ENCODE data around the gene GRIN2A.

GRIN2A gene

DNA sequence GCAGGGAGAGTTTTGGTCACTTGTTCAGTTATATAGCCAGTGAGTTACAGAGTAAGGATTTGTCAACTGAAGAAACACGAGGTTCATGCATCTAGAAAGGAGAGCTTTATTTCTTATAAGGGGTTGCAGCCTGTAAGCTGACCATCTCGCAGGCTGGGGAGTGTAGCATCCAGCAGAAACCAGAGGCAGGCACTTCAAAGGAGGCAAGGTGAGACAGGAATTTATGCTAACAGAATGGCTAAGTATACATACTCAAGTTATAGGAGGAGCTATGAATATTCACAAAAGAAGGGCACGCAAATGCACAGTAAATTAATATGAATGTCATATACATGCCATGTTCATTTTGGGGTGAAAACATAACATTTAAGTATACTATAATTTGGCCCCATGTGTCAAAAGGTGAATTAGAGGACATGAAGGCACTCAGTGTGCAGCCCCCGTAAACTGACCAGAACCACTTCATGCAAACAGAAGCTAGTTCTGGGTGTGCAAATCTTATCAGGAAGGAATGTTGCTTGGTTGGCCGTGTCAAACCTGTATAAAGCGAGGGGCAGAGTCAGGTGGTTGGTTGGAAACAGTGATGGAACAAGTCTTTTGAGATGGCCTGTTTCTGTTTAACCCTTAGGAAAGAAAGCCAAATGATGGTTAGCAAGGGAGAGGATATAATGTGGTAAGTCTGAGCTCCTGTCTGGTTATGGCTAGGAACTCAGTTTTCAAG lies 97.0 kb downstream of the GRIN2A start:
- DNase-seq: no peak

DNA sequence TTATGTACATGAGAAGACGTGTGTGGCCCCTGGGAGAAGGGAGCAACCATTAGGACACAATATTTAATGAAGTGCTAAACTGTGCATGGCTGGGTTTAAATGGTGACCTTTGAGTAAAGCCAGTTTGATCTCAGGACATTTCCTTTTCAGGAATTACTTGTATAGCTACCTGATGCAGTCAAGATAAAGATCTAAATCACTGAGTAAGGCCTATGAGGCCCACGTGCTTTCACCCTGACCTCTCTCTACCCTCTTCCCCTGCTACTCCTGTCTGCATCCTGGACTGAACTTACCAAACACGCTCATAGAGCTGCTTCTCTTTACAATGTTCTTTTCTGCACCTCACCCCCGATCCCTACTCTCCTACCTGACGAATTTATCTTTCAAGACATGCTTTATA lies 98.9 kb downstream of the GRIN2A start:
- no peak for DNase-seq

DNA sequence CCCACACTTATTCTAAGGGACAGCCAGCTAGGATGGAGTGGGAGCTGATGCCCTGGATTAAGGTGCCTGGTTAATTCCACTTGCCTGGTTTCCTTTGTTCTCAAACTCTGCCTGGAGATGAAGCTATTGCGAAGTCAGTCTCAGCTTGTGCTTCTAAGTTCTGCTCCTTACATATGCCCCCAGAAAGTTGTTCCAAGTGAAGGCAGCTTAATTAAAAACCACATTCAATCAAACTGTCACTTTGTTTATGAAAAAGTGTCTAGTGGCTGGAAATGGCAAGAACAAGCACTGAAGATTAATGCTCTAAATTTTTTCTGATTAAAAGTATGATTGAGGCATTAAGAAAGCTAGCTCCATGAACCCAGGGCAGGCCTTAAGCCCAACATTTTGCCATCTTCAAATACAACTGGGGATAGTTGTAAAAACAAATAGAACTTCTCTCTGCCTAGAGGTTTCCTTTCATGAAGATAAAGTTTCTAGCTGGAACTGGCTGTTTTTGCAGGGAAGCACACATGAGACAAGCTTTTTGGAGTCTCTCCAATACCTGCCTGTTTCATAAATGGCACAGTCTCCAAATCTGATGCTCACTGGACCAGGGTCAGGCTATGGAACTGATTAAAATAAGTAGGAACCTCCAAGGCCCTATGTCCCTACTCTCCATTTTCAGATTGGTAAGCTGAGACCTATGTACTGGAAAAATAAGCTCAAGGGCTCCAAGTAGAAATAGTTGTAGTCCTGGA lies 100.9 kb downstream of the GRIN2A start:
- peak in 1 of 14 donors; percentile 63 for DNase-seq

DNA sequence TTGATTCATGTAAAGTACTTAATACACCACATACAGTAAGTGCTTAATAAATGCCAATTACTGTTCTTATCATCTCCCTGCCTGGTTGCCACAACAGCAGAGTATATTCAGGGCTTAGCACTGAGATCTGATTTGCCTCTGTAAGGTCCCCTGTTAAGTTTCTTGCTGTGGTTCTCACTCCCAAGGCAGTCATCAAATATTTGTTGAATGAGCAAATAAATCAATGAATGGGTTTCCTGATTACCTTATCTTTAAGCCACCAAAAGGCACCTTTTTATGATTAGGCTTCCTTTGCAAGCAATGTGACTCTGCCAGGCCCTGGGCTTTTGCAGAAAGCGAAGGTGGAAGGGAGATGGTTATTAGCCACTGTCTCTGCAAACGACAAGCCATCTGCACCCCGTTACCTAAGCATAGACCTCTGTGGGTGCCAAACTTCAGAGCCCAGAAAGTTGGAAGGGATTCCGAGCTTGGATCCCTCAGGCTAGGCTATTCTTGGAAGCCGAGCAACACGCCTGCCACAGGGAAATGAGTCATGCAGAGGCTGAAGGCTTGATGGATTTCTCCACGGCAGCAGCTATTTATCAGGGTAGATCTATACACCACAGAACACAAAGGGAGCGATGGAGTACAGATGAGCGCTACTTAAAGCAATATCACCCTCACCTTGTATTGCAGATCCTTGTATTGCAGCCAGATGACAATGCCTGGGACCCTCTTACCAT lies 102.0 kb downstream of the GRIN2A start:
- peak in 8 of 14 donors; percentile 5 to 95 (median 14) for DNase-seq

DNA sequence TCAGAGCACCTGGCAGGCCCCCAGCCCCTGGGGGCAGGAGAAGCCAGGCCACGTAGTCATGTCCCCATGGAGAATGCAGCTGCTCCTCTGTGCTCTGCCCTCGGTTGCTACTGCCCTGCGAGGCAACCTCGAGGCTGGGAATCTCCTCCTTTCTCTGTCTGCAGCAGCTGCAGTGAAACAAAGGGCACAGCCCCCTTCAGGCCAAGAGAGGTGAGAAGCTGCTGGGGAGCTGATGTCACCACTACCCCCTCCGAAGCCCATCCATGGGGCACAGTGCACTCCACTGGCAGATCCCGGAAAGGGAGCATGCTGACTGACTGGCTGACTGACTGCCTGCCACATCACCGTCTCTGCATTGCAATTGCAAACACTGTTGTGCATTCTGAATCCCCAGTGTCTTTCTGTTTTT lies 103.7 kb downstream of the GRIN2A start:
- DNase-seq: peak in 3 of 14 donors; percentile 0 to 22 (median 22)

DNA sequence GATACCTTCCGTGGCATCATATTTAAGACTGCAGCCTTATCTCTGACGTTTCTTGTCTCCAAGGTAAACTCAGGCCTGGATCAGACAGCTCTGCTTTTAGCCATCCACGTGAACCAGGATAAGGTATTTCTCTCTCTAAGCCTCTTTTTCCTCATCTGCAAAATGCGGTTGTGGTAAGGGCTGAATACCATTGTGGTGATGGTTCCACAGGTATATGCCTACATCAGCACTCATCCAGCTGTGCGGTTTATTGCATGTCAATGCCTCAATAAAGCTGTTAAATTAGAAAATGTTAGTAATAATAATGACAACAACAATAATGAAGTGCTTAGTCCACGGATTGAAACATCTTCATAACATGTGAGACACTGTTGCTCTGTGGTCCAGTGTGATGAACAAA lies 104.4 kb downstream of the GRIN2A start:
- DNase-seq: no peak

DNA sequence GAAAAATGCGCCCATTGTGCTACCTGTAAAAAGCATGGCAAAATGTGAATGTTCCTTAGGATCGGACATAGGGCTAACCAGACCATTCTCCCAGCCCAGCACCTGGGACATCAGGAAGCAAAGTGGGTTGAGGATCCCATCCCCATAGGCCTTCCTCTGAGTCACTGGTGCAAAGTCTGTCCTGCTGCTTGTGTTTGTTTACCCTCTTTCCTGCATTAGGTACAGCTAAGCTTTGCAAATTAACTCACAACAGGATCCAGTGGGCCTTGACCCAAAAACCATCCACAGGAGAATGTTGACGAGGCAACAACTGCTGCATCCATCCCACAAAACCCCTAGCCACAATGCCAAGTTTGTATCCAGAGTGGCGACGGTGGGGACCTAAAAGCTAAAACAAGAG lies 106.2 kb downstream of the GRIN2A start:
- DNase-seq: no peak

DNA sequence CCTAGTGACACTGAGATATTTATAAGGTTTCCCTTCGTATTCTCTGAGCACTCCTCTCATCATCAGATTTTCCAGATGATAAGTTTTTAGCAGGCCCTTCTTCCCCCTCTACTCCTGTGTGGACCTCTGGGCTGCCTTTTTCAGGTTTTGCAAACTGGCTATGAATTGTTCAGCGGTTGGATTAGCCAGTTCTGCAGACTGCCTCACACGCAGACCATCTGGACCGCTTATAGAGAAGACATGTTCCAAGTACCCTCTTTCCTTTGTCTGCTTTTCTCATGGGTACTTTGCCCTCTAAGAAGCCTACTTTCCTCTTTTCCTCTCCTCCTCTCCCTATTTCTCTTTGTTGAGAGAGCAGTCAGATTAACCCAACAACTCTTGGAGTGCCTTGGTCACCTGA lies 111.6 kb downstream of the GRIN2A start:
- DNase-seq: peak in 1 of 14 donors; percentile 43

DNA sequence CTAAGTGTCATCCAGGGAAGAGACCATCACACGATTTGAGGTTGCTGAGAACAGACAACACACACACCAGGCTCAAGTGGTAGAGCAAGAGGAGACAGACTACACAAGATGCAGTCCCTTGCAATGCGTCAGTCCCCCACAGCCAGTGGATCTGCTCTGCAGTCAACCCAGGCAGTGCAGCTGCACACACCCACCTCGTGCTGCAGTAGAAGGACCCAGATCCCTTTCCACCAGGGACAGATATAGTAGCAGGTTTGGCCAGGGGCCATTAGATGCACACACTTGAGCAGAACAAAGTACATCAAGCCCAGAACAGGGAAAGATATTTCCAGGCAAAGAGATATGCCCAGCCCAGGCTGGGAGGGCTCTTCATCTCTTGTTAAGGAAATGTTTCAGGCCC lies 112.9 kb downstream of the GRIN2A start:
- no peak for DNase-seq

DNA sequence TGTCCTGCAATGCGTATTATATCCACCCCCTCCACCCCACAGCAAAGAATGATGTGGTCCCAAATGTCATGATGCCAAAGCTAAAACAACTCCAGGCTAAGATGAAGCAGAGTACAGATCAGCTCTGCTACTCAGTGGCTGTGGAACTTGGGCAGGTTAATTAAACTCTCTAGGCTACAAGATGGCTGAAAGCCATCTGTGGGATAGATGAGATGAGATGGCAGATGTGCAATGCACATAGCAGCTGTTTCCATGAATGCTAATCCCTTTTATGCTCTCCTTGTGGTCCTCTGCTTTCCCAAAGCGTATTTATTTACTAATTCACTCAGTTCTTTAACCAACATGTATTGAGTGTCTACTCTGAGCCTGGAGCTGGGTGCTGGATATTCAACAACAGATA lies 114.4 kb downstream of the GRIN2A start:
- no peak for DNase-seq

DNA sequence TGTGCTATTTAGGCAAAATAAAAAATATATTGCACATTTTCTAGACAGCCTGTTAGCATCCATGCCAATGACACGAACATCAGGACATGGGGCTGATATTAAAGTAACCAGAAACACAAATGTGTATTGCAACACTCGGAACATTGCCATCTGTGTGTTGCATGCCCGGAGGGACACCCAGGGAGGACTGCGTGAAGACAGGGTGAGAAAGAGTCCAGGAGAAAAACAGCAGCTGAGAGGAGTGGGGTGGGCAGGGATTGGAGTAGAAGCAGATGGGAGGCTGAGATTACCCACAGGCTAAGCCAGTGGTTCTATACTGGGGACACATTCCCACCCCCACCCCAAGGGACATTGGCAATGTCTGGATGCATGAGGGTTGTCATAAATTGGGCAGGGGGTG lies 114.8 kb downstream of the GRIN2A start:
- no peak for DNase-seq

DNA sequence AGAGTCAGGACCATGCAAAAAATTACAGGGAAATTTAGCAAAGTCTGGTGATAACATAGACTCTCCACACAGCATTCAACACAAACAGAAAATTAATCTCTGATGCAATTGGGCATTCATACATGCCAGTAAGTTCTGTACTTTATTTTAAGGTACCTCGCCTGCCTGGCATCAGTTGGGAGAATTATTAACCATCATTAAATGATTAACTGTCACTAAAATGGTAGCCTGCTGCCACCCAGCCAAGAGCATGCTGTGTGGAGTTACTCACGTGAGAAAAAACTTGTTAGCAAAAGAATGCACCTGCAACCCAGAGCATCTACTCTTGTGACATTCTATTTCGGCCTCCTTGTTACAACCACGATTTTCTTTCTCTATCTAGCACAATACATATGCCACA lies 117.2 kb downstream of the GRIN2A start:
- no peak for DNase-seq

DNA sequence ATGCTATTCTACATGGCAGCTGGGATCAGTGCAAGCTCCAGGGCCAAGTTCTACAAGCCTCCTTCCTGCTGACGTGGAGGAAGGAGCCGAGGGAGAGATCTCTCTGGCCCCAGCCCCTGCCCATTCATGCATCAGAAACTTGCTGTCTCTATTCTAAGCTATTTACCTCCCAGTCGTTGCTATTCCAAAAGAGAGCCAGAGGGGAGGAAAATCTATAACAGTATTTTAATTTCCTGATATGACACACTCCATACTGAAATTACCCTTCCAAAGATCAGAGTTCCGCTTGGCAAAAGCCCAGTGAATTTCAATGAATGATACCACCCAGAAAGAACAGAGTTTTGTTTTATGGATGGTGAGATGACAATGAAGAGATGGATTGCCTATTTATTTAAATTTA lies 133.4 kb downstream of the GRIN2A start:
- no peak for DNase-seq

DNA sequence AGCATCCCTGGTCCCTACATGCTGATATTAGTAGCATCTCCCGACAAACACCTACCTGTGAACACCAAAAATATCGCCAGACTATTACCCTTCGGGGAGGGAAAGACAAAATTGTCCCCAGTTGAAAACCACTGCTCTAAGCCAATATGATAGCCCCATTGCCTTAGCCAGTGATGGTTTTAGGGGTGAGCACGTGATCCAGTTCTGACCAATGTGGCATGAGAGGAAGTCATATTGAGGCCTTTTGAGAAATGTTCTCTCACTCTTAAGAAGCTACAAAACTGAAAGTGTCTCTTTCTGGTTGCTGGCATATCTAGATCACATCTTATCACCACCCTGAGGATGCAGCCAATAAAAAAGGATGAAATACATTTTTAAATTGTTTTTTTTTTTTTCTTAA lies 136.3 kb downstream of the GRIN2A start:
- no peak for DNase-seq

DNA sequence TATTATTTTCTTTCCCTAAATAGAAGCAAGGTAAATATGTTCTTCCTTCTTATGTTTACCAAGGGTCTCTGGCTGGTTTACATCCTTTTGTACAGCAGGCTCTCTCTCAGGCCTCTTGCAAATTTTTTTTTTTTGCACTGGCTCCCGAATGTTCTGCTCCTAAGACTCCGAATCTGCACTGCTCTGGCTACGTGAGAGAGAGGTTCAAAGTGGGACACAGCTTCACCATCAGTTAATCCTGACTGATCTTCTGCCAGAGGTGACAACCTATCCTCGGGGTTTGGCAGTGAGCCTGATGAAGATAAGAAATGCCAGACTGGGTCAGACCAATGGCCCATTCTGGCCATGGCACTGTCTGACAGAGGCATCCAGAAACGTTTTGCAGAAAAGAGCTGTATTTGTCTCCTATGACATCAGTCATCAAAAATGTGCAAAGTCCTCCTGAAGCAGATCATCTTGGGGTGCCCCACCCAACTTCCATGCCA lies 136.9 kb downstream of the GRIN2A start:
- DNase-seq: peak in 1 of 14 donors; percentile 67

DNA sequence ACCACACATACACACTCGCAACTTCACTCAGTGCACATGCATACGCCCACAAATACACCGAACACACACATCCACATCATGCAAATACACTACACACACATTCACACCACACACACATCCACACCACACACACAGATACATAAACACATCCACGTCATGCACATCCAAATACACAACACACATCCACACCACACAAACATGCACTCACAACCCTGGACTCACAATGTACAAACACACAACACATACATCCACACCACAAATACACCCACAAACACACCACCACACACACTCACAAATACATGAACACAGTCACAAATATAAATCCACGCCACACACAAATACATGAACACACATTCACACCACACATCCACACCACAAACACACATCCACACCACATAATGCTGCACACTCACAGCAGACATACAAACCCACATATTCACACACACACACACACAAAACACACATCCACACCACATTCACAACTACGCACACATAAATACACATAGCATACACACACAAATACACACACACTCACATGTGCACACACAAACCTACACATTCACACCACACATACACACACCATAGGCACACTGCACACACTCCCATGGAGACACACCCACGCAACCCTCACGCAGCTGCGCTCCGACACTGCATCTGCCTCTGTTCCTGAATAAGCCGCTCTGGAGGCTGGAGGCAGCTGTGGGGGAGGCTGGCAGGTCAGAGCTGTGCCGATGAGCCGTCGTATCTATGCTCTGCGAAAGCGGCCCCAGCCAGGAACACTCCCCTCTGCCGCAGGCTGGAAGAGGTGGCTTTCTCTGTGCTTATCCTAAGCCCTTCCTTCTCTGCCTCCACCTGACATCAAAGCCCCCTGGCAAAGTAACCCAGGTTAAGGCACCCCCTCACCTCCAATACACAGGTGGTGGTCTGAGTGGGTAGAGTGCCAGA lies 141.8 kb downstream of the GRIN2A start:
- DNase-seq: no peak

DNA sequence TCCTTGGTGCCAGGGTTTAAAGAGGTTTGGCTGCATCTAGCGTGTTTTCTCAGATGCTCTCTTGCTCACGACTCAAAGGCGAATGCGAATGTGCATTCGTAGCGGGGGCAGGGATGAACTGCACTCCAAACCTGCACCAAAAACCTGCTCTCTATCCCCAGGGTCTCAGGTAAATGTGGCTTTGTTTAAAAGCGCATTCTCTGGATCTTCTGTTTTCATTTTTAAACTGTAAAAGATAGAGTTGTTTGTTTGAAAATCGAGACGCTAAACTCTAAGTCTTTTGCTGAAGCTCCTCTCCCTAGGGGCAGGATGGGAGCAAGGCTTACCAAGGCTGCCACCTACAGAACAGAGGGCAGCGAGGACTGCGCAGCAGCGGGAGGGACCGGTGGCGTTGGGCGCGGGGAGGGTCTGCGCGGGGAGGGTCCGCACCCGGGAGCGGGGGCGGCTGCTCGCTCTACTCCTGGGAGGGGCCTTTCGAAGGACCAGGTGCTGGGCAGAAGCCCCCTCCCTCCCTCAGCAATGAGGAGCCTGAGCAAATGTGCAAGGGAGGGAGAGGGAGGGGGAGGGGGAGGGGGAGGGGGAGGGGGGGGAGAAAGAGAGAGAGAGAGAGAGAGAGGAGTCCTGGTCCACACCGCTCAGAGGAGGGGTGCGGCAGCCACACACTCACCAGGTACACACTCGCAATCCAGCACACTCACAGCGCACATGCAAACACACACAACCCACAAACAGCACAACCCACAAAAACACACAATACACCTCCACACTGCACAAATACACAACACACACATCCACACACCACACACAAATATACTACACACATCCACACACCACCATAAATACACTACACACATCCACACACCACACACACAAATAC lies 142.8 kb downstream of the GRIN2A start:
- peak in 10 of 14 donors; percentile 10 to 87 (median 24) for DNase-seq

DNA sequence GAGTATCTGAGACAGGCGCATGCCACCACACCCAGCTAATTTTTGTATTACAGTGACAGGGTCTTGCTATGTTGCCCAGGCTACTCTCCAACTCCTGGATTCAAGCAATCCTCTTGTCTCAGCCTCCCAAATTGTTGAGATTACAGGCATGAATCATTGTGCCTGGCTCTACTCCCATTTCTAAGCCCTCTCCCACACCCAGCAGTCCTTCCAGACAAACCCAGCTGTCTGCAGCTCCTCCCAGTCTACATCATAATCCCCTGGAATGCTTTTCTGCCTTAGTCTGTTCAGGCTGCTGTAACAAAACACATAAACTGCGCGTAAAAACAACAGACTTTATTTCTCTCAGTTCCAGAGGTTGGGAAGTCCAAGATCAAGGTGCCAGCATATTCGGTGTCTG lies 144.5 kb downstream of the GRIN2A start:
- DNase-seq: no peak

DNA sequence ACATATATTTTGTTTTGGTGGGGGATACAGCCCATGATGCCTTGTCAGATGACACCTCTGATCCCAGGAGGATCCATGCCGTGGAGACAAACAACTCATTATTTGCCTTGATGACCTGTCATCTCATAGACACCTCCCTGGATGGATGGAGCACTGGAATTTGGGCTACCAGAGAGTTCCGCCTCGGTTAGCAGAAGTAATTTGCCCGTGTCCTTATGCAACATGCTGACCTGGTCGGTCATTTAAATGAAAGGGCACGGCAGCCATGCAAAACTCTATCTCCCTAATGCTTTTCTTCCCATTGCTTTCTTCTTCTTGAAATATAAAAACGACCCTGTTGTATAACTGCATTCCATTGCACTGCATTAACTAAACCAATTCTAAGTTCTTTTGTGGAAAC lies 145.3 kb downstream of the GRIN2A start:
- DNase-seq: no peak

DNA sequence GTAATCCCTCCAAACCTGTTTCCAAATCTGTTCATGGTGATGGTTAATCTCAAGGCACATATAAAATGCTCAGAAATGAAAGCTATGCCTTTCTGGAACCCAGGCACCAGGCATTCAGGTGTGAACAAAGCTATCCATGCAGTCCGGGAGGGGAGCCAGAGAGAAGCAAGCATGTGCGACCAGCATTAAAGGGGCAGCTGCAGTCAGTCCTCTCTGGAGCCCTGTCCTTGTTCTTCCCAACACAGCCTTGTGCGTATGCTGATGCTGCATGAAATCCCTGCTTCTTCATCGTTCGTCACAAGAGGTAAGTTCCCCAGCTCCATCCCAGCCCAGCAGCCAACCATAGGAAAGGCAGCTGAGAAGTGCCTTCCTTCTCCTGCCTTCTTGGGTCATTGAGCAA lies 148.7 kb downstream of the GRIN2A start:
- DNase-seq: peak in 1 of 14 donors; percentile 84

DNA sequence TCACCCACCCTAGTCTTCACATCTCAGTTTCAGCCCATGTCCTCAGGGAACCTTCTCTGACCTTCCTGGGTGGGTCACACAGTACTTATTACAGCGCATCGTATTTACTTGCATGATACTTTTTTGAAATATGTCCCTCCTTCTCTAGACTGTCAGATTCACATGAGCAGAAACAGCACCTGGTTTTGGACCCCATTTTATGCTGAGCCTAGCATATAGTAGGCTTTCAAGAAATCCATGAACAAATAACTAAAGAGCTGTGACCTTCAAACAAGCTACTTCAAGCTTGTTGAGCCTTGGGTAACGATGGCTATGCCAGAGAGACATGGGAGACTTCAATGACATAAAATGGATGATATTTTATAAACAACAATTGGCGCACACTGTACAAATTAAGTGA lies 150.3 kb downstream of the GRIN2A start:
- DNase-seq: no peak
